Neural cell (in vitro differentiated cells): Measurements from ENCODE around the gene C1orf21. TPM values are rescaled to one million over a fixed set of nuclear protein-coding genes. Genes with fewer than 3 reads are reported as not detected.

Experiments used
- H2AFZ ChIP-seq: fragments of 200-600, 300-800 bp; sonication (generic), shearing (Covaris generic); 2 replicates; pipeline ENCODE4 v1.6.0; 2014; ENCODE audit warnings: low read depth, mild to moderate bottlenecking, antibody characterized with exemption, low read length, moderate library complexity
- H3F3A ChIP-seq: fragments of 200-600 bp; shearing (Covaris generic); 2 replicates; pipeline ENCODE4 v1.6.1; 2016; ENCODE audit warnings: mild to moderate bottlenecking, moderate library complexity, mixed read lengths, antibody characterized with exemption, low read length; ENCODE audit not compliant: insufficient read depth, poor library complexity, severe bottlenecking
- H3K27ac ChIP-seq: fragments of 200-600, 300-800 bp; sonication (generic), shearing (Covaris generic); 2 replicates; pipeline ENCODE4 v1.5.1; 2014; ENCODE audit warnings: mild to moderate bottlenecking, low read length, moderate library complexity
- H3K27me3 ChIP-seq: fragments of 300-800, 200-600 bp; sonication (generic), shearing (Covaris generic); 2 replicates; pipeline ENCODE4 v1.6.0; 2014; ENCODE audit warnings: mild to moderate bottlenecking, low read depth, low read length, moderate library complexity; ENCODE audit not compliant: insufficient read depth
- H3K36me3 ChIP-seq: fragments of 300-800, 200-600 bp; sonication (generic), shearing (Covaris generic); 2 replicates; pipeline ENCODE4 v1.5.1; 2014; ENCODE audit warnings: mild to moderate bottlenecking, antibody characterized with exemption, low read length, moderate library complexity; ENCODE audit not compliant: insufficient read depth
- H3K4me2 ChIP-seq: fragments of 300-800, 200-600 bp; sonication (generic), shearing (Covaris generic); 2 replicates; pipeline ENCODE4 v1.6.0; 2014; ENCODE audit warnings: mild to moderate bottlenecking, low read length
- H3K4me3 ChIP-seq: fragments of 300-800, 200-600 bp; sonication (generic), shearing (Covaris generic); 2 replicates; pipeline ENCODE4 v1.5.1; 2014; ENCODE audit warnings: mild to moderate bottlenecking, low read length, moderate library complexity
- H3K79me2 ChIP-seq: fragments of 200-600 bp; shearing (Covaris generic); replicated peaks from 2 replicates; pipeline ENCODE4 v1.6.0; 2014; ENCODE audit warnings: mild to moderate bottlenecking, low read length, moderate library complexity; ENCODE audit not compliant: insufficient read depth
- H3K9ac ChIP-seq: fragments of 300-800, 200-600 bp; sonication (generic), shearing (Covaris generic); 2 replicates; pipeline ENCODE4 v1.6.1; 2016; ENCODE audit warnings: mild to moderate bottlenecking, low read length, mixed read lengths
- H3K9me2 ChIP-seq: fragments of 200-600 bp; shearing (Covaris generic); 2 replicates; pipeline ENCODE4 v1.6.1; 2016; ENCODE audit warnings: mild to moderate bottlenecking, low read length, mixed read lengths; ENCODE audit not compliant: insufficient read depth
- H3K9me3 ChIP-seq: fragments of 200-600, 300-800 bp; sonication (generic), shearing (Covaris generic); 2 replicates; pipeline ENCODE4 v1.6.1; 2016; ENCODE audit warnings: mild to moderate bottlenecking, mixed run types, low read length, moderate library complexity, mixed read lengths
- H4K20me1 ChIP-seq: fragments of 200-600 bp; shearing (Covaris generic); 2 replicates; pipeline ENCODE4 v1.6.1; 2016; ENCODE audit warnings: mild to moderate bottlenecking, mixed run types; ENCODE audit not compliant: insufficient read depth
- EP300 ChIP-seq: fragments of 450-650 bp; conservative IDR thresholded peaks from 2 replicates; pipeline ENCODE4 v1.6.1; 2014; ENCODE audit warnings: antibody characterized with exemption, mild to moderate bottlenecking, moderate library complexity; ENCODE audit not compliant: poor library complexity, severe bottlenecking
- EZH2 ChIP-seq: fragments of 200-600, 300-800 bp; shearing (Covaris generic), sonication (generic); IDR thresholded peaks from 2 replicates; pipeline ENCODE4 v1.6.1; 2014; ENCODE audit warnings: antibody characterized with exemption, low read length, borderline replicate concordance, mild to moderate bottlenecking; ENCODE audit not compliant: insufficient read depth, poor library complexity, severe bottlenecking
- MXI1 ChIP-seq: fragments of 450-650 bp; conservative IDR thresholded peaks from 2 replicates; pipeline ENCODE4 v1.6.1; 2014; ENCODE audit warnings: antibody characterized with exemption, mild to moderate bottlenecking; ENCODE audit not compliant: poor library complexity, severe bottlenecking
- POLR2AphosphoS5 ChIP-seq: IDR thresholded peaks from 2 replicates; pipeline ENCODE4 v1.6.1; 2012
- RAD21 ChIP-seq: fragments of 450-650 bp; conservative IDR thresholded peaks from 2 replicates; pipeline ENCODE4 v1.6.1; 2014; ENCODE audit warnings: antibody characterized with exemption, mild to moderate bottlenecking, moderate library complexity
- SMC3 ChIP-seq: fragments of 450-650 bp; conservative IDR thresholded peaks from 2 replicates; pipeline ENCODE4 v1.6.1; 2014; ENCODE audit warnings: antibody characterized with exemption, mild to moderate bottlenecking, moderate library complexity; ENCODE audit not compliant: poor library complexity
- TAF1 ChIP-seq: IDR thresholded peaks from 2 replicates; pipeline ENCODE4 v1.6.1; 2012; ENCODE audit warnings: low read depth
- polyA plus RNA-seq: library from polyadenylated mRNA; depleted of rRNA; stranded (reverse); fragments of >200 nt; gene quantifications from 2 replicates; pipeline ENCODE4 v1.2.3, GENCODE V29; 2014
- TF ChIP-seq, protein P1 (sequence below): fragments of 450-650 bp; IDR thresholded peaks from 2 replicates; pipeline ENCODE4 v1.5.1; 2014; ENCODE audit warnings: antibody characterized with exemption, mild to moderate bottlenecking, moderate library complexity; ENCODE audit not compliant: poor library complexity, severe bottlenecking
- TF ChIP-seq, protein P2 (sequence below): IDR thresholded peaks from 2 replicates; pipeline ENCODE4 v1.6.1; 2012; ENCODE audit warnings: borderline replicate concordance

C1orf21 gene
- polyA plus RNA-seq, 1 donor from 2014 or later: 21.1 TPM

DNA sequence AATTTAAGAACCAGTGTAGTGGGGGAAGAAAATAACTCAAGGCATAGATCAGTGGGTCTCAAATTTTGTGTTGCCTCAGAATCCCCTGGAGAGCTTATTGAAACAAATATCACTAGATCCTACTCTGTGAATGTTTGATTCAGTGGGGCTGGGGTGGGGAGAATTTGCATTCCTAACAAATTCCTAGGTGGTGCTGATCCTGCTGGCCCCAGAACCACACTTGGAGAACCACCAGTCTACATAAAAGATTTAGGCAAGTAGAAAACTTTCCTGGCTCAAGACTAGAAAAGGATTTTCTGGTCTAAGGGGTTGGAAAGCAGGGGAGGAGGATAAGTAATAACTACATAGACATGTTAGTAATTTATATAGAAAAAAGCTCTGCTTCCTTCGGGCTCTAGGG is 34.1 kb upstream of the C1orf21 start:
- no peak overlapping the region for H3K4me2 ChIP-seq
- H3K4me3 ChIP-seq: no peak overlapping the region
- no peaks in the 10 kb centered on the region for H3K79me2 ChIP-seq
- no peaks in the 10 kb centered on the region for H3K9me3 ChIP-seq
- no peak for TF ChIP-seq TAF1
- no peak for TF ChIP-seq RAD21
- TF ChIP-seq POLR2AphosphoS5: no peak
- TF ChIP-seq MXI1: no peak
- no peak for TF ChIP-seq SMC3
- TF ChIP-seq, protein P1, sequence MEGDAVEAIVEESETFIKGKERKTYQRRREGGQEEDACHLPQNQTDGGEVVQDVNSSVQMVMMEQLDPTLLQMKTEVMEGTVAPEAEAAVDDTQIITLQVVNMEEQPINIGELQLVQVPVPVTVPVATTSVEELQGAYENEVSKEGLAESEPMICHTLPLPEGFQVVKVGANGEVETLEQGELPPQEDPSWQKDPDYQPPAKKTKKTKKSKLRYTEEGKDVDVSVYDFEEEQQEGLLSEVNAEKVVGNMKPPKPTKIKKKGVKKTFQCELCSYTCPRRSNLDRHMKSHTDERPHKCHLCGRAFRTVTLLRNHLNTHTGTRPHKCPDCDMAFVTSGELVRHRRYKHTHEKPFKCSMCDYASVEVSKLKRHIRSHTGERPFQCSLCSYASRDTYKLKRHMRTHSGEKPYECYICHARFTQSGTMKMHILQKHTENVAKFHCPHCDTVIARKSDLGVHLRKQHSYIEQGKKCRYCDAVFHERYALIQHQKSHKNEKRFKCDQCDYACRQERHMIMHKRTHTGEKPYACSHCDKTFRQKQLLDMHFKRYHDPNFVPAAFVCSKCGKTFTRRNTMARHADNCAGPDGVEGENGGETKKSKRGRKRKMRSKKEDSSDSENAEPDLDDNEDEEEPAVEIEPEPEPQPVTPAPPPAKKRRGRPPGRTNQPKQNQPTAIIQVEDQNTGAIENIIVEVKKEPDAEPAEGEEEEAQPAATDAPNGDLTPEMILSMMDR: no peak
- no peak for TF ChIP-seq EZH2
- TF ChIP-seq, protein P2, sequence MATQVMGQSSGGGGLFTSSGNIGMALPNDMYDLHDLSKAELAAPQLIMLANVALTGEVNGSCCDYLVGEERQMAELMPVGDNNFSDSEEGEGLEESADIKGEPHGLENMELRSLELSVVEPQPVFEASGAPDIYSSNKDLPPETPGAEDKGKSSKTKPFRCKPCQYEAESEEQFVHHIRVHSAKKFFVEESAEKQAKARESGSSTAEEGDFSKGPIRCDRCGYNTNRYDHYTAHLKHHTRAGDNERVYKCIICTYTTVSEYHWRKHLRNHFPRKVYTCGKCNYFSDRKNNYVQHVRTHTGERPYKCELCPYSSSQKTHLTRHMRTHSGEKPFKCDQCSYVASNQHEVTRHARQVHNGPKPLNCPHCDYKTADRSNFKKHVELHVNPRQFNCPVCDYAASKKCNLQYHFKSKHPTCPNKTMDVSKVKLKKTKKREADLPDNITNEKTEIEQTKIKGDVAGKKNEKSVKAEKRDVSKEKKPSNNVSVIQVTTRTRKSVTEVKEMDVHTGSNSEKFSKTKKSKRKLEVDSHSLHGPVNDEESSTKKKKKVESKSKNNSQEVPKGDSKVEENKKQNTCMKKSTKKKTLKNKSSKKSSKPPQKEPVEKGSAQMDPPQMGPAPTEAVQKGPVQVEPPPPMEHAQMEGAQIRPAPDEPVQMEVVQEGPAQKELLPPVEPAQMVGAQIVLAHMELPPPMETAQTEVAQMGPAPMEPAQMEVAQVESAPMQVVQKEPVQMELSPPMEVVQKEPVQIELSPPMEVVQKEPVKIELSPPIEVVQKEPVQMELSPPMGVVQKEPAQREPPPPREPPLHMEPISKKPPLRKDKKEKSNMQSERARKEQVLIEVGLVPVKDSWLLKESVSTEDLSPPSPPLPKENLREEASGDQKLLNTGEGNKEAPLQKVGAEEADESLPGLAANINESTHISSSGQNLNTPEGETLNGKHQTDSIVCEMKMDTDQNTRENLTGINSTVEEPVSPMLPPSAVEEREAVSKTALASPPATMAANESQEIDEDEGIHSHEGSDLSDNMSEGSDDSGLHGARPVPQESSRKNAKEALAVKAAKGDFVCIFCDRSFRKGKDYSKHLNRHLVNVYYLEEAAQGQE: no peak
- no peak for TF ChIP-seq EP300
- H3K27ac ChIP-seq: no peak overlapping the region
- H3K9me2 ChIP-seq: no peaks in the 10 kb centered on the region
- no peak overlapping the region for H3K9ac ChIP-seq
- H3K27me3 ChIP-seq: no peaks in the 10 kb centered on the region
- no peak overlapping the region for H2AFZ ChIP-seq
- no peaks in the 10 kb centered on the region for H3K36me3 ChIP-seq
- H3F3A ChIP-seq: no peaks in the 10 kb centered on the region
- H4K20me1 ChIP-seq: no peaks in the 10 kb centered on the region

DNA sequence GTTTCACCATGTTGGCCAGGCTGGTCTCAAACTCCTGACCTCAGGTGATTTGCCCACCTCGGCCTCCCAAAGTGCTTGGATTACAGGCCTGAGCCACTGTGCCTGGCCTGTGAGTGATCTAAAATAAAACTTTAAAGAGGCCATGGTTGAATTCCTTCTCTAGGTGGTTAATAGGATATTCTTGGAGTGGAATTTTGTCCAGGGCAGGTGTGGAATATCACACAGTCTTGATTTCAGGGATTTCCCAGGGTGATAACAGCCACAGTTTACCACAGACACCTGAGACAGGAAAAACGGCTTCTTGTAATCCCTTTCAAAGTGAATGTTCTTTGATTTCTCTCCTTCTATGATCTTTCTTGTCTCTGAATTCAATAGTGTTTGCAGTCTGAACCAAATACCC is 32.1 kb upstream of the C1orf21 start:
- no peaks in the 10 kb centered on the region for H3K9me2 ChIP-seq
- no peaks in the 10 kb centered on the region for H3K27me3 ChIP-seq
- H3K36me3 ChIP-seq: no peaks in the 10 kb centered on the region
- no peak overlapping the region for H3K9ac ChIP-seq
- no peak overlapping the region for H3K27ac ChIP-seq
- H4K20me1 ChIP-seq: no peaks in the 10 kb centered on the region
- TF ChIP-seq, protein P2: no peak
- TF ChIP-seq EZH2: no peak
- no peak for TF ChIP-seq RAD21
- no peak for TF ChIP-seq MXI1
- no peak for TF ChIP-seq EP300
- TF ChIP-seq, protein P1: no peak
- no peak for TF ChIP-seq POLR2AphosphoS5
- TF ChIP-seq TAF1: no peak
- TF ChIP-seq SMC3: no peak
- no peaks in the 10 kb centered on the region for H3K9me3 ChIP-seq
- H3K4me2 ChIP-seq: no peak overlapping the region
- no peak overlapping the region for H3K4me3 ChIP-seq
- no peak overlapping the region for H2AFZ ChIP-seq
- H3K79me2 ChIP-seq: no peaks in the 10 kb centered on the region
- no peaks in the 10 kb centered on the region for H3F3A ChIP-seq
